KBM-7 (cell line): ENCODE measurements around the gene SLC38A4.

ENCODE experiments used
- DNase-seq: peaks from one replicate; pipeline ENCODE4 v3.0.0-alpha.2; 2015
- in situ Hi-C: fragments of 300-500 bp; cut with MboI; formaldehyde crosslinking; loops from 2 replicates; pipeline ENCODE4 v1.14.3; 2020; ENCODE audit warnings: low sequenced_read_pairs, low pct_unique_long_range_greater_than_20kb, mixed read lengths

Gene SLC38A4

GRCh38 chr12:46824709-46825108, 1.1 kb downstream of the SLC38A4 start:
- DNase-seq: no peak
- in situ Hi-C loops: no loop called here

GRCh38 chr12:46818642-46819041, 7.2 kb downstream of the SLC38A4 start:
- in situ Hi-C loops: no loop called here
- no peak for DNase-seq

- no peak for DNase-seq
- in situ Hi-C loops: no loop called here
Observed at GRCh38 chr12:46815809-46816208, 10.0 kb downstream of the SLC38A4 start.

GRCh38 chr12:46814143-46814542, 11.7 kb downstream of the SLC38A4 start:
- in situ Hi-C loops: no loop called here
- no peak for DNase-seq

- in situ Hi-C loops: no loop called here
- DNase-seq: no peak
Observed at GRCh38 chr12:46811185-46811584, 14.6 kb downstream of the SLC38A4 start.

GRCh38 chr12:46808955-46809697, 16.7 kb downstream of the SLC38A4 start:
- in situ Hi-C loops: no loop called here

GRCh38 chr12:46808317-46808716, 17.5 kb downstream of the SLC38A4 start:
- DNase-seq: no peak
- in situ Hi-C loops: no loop called here

More at GRCh38 chr12:46808955-46809697, 16.7 kb downstream of the SLC38A4 start:
- DNase-seq: no peak

- no peak for DNase-seq
- in situ Hi-C loops: no loop called here
Observed at GRCh38 chr12:46804054-46804453, 21.7 kb downstream of the SLC38A4 start.

GRCh38 chr12:46803517-46803916, 22.3 kb downstream of the SLC38A4 start:
- peak; percentile 19 for DNase-seq
- in situ Hi-C loops: no loop called here

GRCh38 chr12:46801293-46801692, 24.5 kb downstream of the SLC38A4 start:
- in situ Hi-C loops: no loop called here
- DNase-seq: no peak

- in situ Hi-C loops: no loop called here
- no peak for DNase-seq
Observed at GRCh38 chr12:46800160-46800559, 25.6 kb downstream of the SLC38A4 start.

GRCh38 chr12:46798648-46799047, 27.1 kb downstream of the SLC38A4 start:
- in situ Hi-C loops: no loop called here
- no peak for DNase-seq

GRCh38 chr12:46798056-46798455, 27.7 kb downstream of the SLC38A4 start:
- in situ Hi-C loops: no loop called here
- no peak for DNase-seq

- DNase-seq: no peak
- in situ Hi-C loops: no loop called here
Observed at GRCh38 chr12:46795988-46796387, 29.8 kb downstream of the SLC38A4 start.

GRCh38 chr12:46794593-46795190, 31.1 kb downstream of the SLC38A4 start:
- no peak for DNase-seq
- in situ Hi-C loops: no loop called here

- no peak for DNase-seq
- in situ Hi-C loops: no loop called here
Observed at GRCh38 chr12:46792925-46793324, 32.9 kb downstream of the SLC38A4 start.

GRCh38 chr12:46790066-46790465, 35.7 kb downstream of the SLC38A4 start:
- DNase-seq: no peak
- in situ Hi-C loops: no loop called here

- no peak for DNase-seq
- in situ Hi-C loops: no loop called here
Observed at GRCh38 chr12:46788072-46788887, 37.5 kb downstream of the SLC38A4 start.

- no peak for DNase-seq
- in situ Hi-C loops: no loop called here
Observed at GRCh38 chr12:46787496-46788055, 38.2 kb downstream of the SLC38A4 start.

- DNase-seq: no peak
- in situ Hi-C loops: no loop called here
Observed at GRCh38 chr12:46786774-46787173, 39.0 kb downstream of the SLC38A4 start.
